Thyroid gland (tissue), 4 donors: ENCODE measurements around the gene GMPR. TPM values are rescaled to one million over a fixed set of nuclear protein-coding genes. Genes with fewer than 3 reads are reported as not detected.
"Not testable (repeated sequence)": the region's sequence is repeated elsewhere in the genome, so short reads cannot be mapped to it uniquely, and the experiment has no call there.

ENCODE experiments used
- DNase-seq, 2 donors: peaks; one replicate each; pipeline ENCODE4 v3.0.0-alpha.2; 2019
- H3K27ac ChIP-seq, 3 donors: fragments of 200-600 bp; sonication (generic); 1 replicate in 2 of 3; 2 replicates in 1 of 3; pipeline ENCODE4 v1.5.1; 2016 to 2019; ENCODE audit warnings: mild to moderate bottlenecking in 1 of 3, moderate library complexity in 1 of 3
- H3K27me3 ChIP-seq: fragments of 200-600 bp; sonication (generic); one replicate; pipeline ENCODE4 v1.5.1; 2019
- H3K36me3 ChIP-seq, 2 donors: fragments of 200-600 bp; sonication (generic); one replicate each; pipeline ENCODE4 v1.5.1; 2016 to 2019
- H3K4me1 ChIP-seq, 2 donors: fragments of 200-600 bp; sonication (generic); one replicate each; pipeline ENCODE4 v1.5.1; 2017 to 2019
- H3K4me3 ChIP-seq, 3 donors: fragments of 200-600 bp; sonication (generic); replicated peaks in 1 of 3; 1 replicate in 2 of 3; 2 replicates in 1 of 3; pipeline ENCODE4 v1.5.1; 2016; ENCODE audit warnings: mild to moderate bottlenecking in 1 of 3
- H3K9me3 ChIP-seq: fragments of 200-600 bp; sonication (generic); one replicate; pipeline ENCODE4 v1.5.1; 2017
- CTCF ChIP-seq, 6 experiments: fragments of 200-600 bp in 3 of 6; fragments of 450-650 bp in 3 of 6; sonication (generic) in 3 of 6; IDR thresholded peaks; one replicate each; pipeline ENCODE4 v1.5.1; 2016 to 2019; ENCODE audit warnings: antibody characterized with exemption in 6 of 6, mild to moderate bottlenecking in 2 of 6, inconsistent platforms in 1 of 6, moderate library complexity in 1 of 6
- POLR2A ChIP-seq, 2 donors: fragments of 450-650 bp; IDR thresholded peaks; one replicate each; pipeline ENCODE4 v1.6.1; 2017; ENCODE audit warnings: antibody characterized with exemption in 2 of 2, mild to moderate bottlenecking in 2 of 2, moderate library complexity in 1 of 2
- WGBS, 2 donors: methylation state at CpG; one replicate each; pipeline ENCODE4 v1.1.5; 2017; 5-methylcytosine and 5-hydroxymethylcytosine counted together
- intact Hi-C: fragments of 100-400 bp; cut with DNase I; formaldehyde crosslinking; loops from one replicate; pipeline ENCODE4 v1.15.1; 2023
- total RNA-seq, 4 donors: library from RNA; depleted of rRNA; stranded (reverse); fragments of >200 nt; gene quantifications; one replicate each; pipeline ENCODE4 v1.2.3, GENCODE V29; 2016

The GMPR gene
- total RNA-seq, 4 donors from 2014 or later: 2.8 to 10.8 (median 3.3) TPM

DNA sequence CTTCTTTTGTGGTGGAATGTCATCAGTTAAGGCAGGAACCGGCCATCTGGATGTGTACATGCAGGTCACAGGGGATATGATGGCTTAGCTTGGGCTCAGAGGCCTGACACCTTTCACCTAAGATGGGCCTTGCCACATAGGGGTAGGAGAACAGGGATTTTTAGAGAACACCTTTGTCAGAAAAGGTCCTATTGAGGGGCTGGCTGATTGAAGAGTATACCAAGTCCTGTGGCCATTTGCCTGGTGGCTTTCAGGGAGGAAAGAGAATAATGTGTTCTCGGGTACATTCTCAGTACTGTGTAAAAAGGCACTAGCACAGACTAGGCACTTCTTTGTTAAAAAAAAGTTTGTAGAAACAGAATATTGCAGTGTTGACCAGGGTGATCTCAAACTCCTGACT, 26.4 kb downstream of the GMPR start:
- H3K27me3 ChIP-seq: no peaks in the 10 kb centered on the region
- no peak overlapping the region for H3K27ac ChIP-seq
- no peaks in the 10 kb centered on the region for H3K4me1 ChIP-seq
- DNase-seq: no peak
- H3K4me3 ChIP-seq: no peak overlapping the region
- no peaks in the 10 kb centered on the region for H3K9me3 ChIP-seq
- TF ChIP-seq POLR2A (IDR thresholded peaks at IDR 0.05) (no peak), CTCF (IDR thresholded peaks at IDR 0.05) (no peak)
- WGBS, 2 donors: 92 to 93% methylated on average over 2 of the region's 2 CpGs
- intact Hi-C loops: no loop called here
- H3K36me3 ChIP-seq: no peaks in the 10 kb centered on the region

DNA sequence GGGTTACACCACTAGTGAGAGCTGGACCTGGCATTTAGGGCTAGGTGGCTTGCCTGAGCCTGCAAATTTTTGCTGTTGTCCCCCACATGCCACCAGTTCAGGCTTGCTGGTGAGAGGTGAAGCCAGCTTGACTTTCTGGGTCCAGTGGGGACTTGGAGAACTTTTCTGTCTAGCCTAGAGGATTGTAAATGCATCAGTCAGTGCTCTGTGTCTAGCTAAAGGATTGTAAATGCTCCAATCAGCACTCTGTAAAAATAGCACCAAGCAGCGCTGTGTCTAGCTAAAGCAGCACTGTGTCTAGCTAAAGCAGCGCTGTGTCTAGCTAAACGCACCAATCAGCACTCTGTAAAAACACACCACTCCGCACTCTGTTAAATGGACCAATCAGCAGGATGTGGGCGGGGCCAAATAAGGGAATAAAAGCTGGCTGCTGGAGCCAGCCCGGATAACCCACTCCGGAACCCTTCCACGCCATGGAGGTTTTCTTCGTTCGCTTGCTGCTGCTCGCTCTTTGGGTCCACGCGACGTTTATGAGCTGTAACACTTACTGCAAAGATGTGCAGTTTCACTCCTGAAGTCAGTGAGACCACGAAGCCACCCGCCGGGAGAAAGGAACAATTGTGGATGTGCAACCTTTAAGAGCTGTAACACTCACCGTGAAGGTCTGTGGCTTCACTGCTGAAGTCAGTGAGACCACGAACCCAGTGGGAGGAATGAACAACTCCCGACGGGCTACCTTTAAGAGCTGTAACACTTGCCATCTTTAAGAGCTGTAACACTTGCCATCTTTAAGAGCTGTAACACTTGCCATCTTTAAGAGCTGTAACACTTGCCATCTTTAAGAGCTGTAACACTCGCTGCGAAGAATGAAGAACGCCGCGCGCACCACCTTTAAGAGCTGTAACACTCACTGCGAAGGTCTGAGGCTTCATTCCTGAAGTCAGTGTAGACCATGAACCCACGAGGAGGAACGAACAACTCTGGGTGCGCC, 27.3 kb downstream of the GMPR start:
- H3K36me3 ChIP-seq: no peaks in the 10 kb centered on the region
- no peak for DNase-seq
- H3K4me3 ChIP-seq: no peak overlapping the region
- no peaks in the 10 kb centered on the region for H3K27me3 ChIP-seq
- intact Hi-C loops: no loop called here
- no peak overlapping the region for H3K27ac ChIP-seq
- no peaks in the 10 kb centered on the region for H3K9me3 ChIP-seq
- no peaks in the 10 kb centered on the region for H3K4me1 ChIP-seq
- TF ChIP-seq POLR2A (IDR thresholded peaks at IDR 0.05): no peak
- no peak for TF ChIP-seq CTCF (IDR thresholded peaks at IDR 0.05)
- WGBS, 2 donors: 95 to 96% methylated on average over 31 of the region's 31 CpGs

GRCh38 chr6:16267428-16268263, 29.3 kb downstream of the GMPR start:
- WGBS, 2 donors: 94 to 95% methylated on average over 19 to 22 of the region's 23 CpGs
- Histone ChIP-seq H3K27me3 (no peaks in the 10 kb centered on the region), H3K27ac (no peak overlapping the region), H3K9me3 (no peaks in the 10 kb centered on the region), H3K4me3 (no peak overlapping the region), H3K36me3 (no peaks in the 10 kb centered on the region), H3K4me1 (no peaks in the 10 kb centered on the region)
- intact Hi-C loops: no loop called here
- TF ChIP-seq POLR2A (IDR thresholded peaks at IDR 0.05) (no peak), CTCF (IDR thresholded peaks at IDR 0.05) (no peak)
- no peak for DNase-seq

DNA sequence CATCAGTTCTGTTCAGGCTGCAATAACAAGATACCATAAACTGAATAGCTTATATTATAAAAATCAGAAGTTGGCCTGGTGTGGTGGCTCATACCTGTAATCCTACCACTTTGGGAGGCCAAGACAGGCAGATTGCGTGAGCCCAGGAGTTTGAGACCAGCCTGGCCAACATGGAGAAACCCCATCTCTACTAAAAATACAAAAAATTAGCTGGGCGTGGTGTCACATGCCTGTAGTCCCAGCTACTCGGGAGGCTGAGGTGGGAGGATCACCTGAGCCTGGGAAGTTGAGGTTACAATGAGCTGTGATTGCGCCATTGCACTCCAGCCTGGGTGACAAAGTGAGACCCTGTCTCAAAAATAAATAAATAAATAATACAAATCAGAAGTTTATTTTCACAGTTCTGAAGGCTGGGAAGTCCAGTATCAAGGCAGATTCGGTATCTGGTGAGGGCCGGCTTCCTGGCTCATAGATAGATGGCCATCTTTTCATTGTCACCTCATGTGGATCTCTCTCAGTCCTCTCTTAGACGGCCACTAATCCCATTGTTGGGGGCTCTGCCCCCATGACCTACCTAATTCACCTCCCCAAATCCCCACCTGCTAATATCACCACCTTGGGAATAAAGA, 31.2 kb downstream of the GMPR start:
- WGBS, 2 donors: 88 to 98% methylated on average over 7 of the region's 7 CpGs
- intact Hi-C loops, H3K36me3 ChIP-seq, H3K27me3 ChIP-seq, DNase-seq, H3K4me3 ChIP-seq, H3K9me3 ChIP-seq, H3K4me1 ChIP-seq, H3K27ac ChIP-seq: not testable (repeated sequence)

GRCh38 chr6:16270178-16270794, 31.9 kb downstream of the GMPR start:
- intact Hi-C loops: no loop called here
- Histone ChIP-seq H3K4me3 (no peak overlapping the region), H3K4me1 (no peaks in the 10 kb centered on the region), H3K27ac (no peak overlapping the region), H3K9me3 (no peaks in the 10 kb centered on the region), H3K27me3 (no peaks in the 10 kb centered on the region), H3K36me3 (no peaks in the 10 kb centered on the region)
- 94 to 95% methylated on average over 5 of the region's 5 CpGs for WGBS, 2 donors
- DNase-seq: no peak
- TF ChIP-seq CTCF (IDR thresholded peaks at IDR 0.05): no peak
